Measurements from ENCODE around the gene LRBA.

The LRBA gene

GRCh38 chr4:150647008-150647407 lies 368.1 kb downstream of the LRBA start:
- no peak overlapping the region for H2AFZ ChIP-seq (ENCODE audit: low read length)
- H3K9ac ChIP-seq (ENCODE audit: low read length) = no peak overlapping the region
- TF ChIP-seq EZH2 (IDR thresholded peaks at IDR 0.05; ENCODE audit: borderline replicate concordance, low read length) = no peak
- TF ChIP-seq, protein P1, sequence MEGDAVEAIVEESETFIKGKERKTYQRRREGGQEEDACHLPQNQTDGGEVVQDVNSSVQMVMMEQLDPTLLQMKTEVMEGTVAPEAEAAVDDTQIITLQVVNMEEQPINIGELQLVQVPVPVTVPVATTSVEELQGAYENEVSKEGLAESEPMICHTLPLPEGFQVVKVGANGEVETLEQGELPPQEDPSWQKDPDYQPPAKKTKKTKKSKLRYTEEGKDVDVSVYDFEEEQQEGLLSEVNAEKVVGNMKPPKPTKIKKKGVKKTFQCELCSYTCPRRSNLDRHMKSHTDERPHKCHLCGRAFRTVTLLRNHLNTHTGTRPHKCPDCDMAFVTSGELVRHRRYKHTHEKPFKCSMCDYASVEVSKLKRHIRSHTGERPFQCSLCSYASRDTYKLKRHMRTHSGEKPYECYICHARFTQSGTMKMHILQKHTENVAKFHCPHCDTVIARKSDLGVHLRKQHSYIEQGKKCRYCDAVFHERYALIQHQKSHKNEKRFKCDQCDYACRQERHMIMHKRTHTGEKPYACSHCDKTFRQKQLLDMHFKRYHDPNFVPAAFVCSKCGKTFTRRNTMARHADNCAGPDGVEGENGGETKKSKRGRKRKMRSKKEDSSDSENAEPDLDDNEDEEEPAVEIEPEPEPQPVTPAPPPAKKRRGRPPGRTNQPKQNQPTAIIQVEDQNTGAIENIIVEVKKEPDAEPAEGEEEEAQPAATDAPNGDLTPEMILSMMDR (IDR thresholded peaks at IDR 0.05; ENCODE audit: low read length) = no peak
- no peak overlapping the region for H3K4me3 ChIP-seq (ENCODE audit: low read depth, low read length, poor library complexity, severe bottlenecking)
- no peaks in the 10 kb centered on the region for H3K9me2 ChIP-seq (ENCODE audit: low read depth, low read length)
- H3F3A ChIP-seq (ENCODE audit: insufficient read depth, low read length) = no peaks in the 10 kb centered on the region
- H3K36me3 ChIP-seq (ENCODE audit: insufficient read depth, low read length) = no peaks in the 10 kb centered on the region
- H3K4me2 ChIP-seq (ENCODE audit: low read length) = no peak overlapping the region
- H3K9me3 ChIP-seq (ENCODE audit: low read length) = no peaks in the 10 kb centered on the region
- no peaks in the 10 kb centered on the region for H3K4me1 ChIP-seq (ENCODE audit: insufficient read depth, low read length, severe bottlenecking)
- no peak overlapping the region for H3K27ac ChIP-seq (ENCODE audit: low read depth, low read length, poor library complexity, severe bottlenecking)
- no peaks in the 10 kb centered on the region for H3K27me3 ChIP-seq (ENCODE audit: insufficient read depth, low read length)
- H4K20me1 ChIP-seq (ENCODE audit: insufficient read depth, low read length) = no peaks in the 10 kb centered on the region
- H3K79me2 ChIP-seq (ENCODE audit: insufficient read depth, low read length) = no peaks in the 10 kb centered on the region

DNA sequence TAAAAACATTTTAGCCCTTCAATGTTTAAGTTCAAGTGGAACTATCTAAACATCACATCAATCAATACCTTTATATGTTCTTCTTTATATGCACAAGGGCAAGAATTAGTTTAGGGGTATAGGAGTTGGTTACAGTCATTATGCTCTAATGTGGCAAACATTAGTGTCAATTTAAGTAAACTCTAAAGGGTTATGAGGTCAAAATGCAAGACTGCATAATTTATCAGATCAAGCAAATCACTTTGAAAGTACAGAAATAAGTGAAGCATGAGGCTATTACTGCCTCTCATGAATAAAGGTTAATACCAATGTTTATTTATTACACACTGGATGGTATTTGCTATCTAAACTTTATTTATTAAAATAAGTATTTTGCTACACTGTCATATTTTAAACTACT lies 373.5 kb downstream of the LRBA start:
- Histone ChIP-seq H3K9ac (ENCODE audit: low read length) (no peak overlapping the region), H3K27me3 (ENCODE audit: insufficient read depth, low read length) (no peaks in the 10 kb centered on the region), H3F3A (ENCODE audit: insufficient read depth, low read length) (no peaks in the 10 kb centered on the region), H3K36me3 (ENCODE audit: insufficient read depth, low read length) (no peaks in the 10 kb centered on the region), H3K9me2 (ENCODE audit: low read depth, low read length) (no peaks in the 10 kb centered on the region), H3K79me2 (ENCODE audit: insufficient read depth, low read length) (no peaks in the 10 kb centered on the region), H3K4me2 (ENCODE audit: low read length) (no peak overlapping the region), H3K9me3 (ENCODE audit: low read length) (no peaks in the 10 kb centered on the region), H4K20me1 (ENCODE audit: insufficient read depth, low read length) (no peaks in the 10 kb centered on the region), H3K4me3 (ENCODE audit: low read depth, low read length, poor library complexity, severe bottlenecking) (no peak overlapping the region), H3K4me1 (ENCODE audit: insufficient read depth, low read length, severe bottlenecking) (no peaks in the 10 kb centered on the region), H3K27ac (ENCODE audit: low read depth, low read length, poor library complexity, severe bottlenecking) (no peak overlapping the region), H2AFZ (ENCODE audit: low read length) (no peak overlapping the region)
- TF ChIP-seq EZH2 (IDR thresholded peaks at IDR 0.05; ENCODE audit: borderline replicate concordance, low read length) = no peak
- TF ChIP-seq, protein P1 (IDR thresholded peaks at IDR 0.05; ENCODE audit: low read length) = no peak

- H3K36me3 ChIP-seq (ENCODE audit: insufficient read depth, low read length) = no peaks in the 10 kb centered on the region
- no peak overlapping the region for H3K4me2 ChIP-seq (ENCODE audit: low read length)
- H3K4me3 ChIP-seq (ENCODE audit: low read depth, low read length, poor library complexity, severe bottlenecking) = no peak overlapping the region
- H3K9ac ChIP-seq (ENCODE audit: low read length) = no peak overlapping the region
- no peaks in the 10 kb centered on the region for H3K79me2 ChIP-seq (ENCODE audit: insufficient read depth, low read length)
- no peaks in the 10 kb centered on the region for H3K4me1 ChIP-seq (ENCODE audit: insufficient read depth, low read length, severe bottlenecking)
- peaks cover 7% of the 10 kb centered on the region for H3K9me3 ChIP-seq (ENCODE audit: low read length)
- H2AFZ ChIP-seq (ENCODE audit: low read length) = no peak overlapping the region
- no peak for TF ChIP-seq EZH2 (IDR thresholded peaks at IDR 0.05; ENCODE audit: borderline replicate concordance, low read length)
- TF ChIP-seq, protein P1 (IDR thresholded peaks at IDR 0.05; ENCODE audit: low read length) = no peak
- H3F3A ChIP-seq (ENCODE audit: insufficient read depth, low read length) = no peaks in the 10 kb centered on the region
- H4K20me1 ChIP-seq (ENCODE audit: insufficient read depth, low read length) = no peaks in the 10 kb centered on the region
- no peaks in the 10 kb centered on the region for H3K9me2 ChIP-seq (ENCODE audit: low read depth, low read length)
- H3K27me3 ChIP-seq (ENCODE audit: insufficient read depth, low read length) = no peaks in the 10 kb centered on the region
- no peak overlapping the region for H3K27ac ChIP-seq (ENCODE audit: low read depth, low read length, poor library complexity, severe bottlenecking)
Observed at GRCh38 chr4:150632639-150633038, 382.4 kb downstream of the LRBA start.

All from OCI-LY1 (cell line).